H9 (cell line): ENCODE results near the gene GPR68. TPM values are rescaled to one million over a fixed set of nuclear protein-coding genes. Genes with fewer than 3 reads are reported as not detected.

ENCODE experiments used
- DNase-seq: peaks from one replicate; pipeline ENCODE4 v3.0.0-alpha.2; 2017
- H2AFZ ChIP-seq: one replicate; pipeline ENCODE4 v1.6.1; 2013; ENCODE audit warnings: mild to moderate bottlenecking, low read length, control low read depth, moderate library complexity
- H2AK5ac ChIP-seq: 2 replicates; pipeline ENCODE4 v1.6.1; 2013; ENCODE audit warnings: low read length, control low read depth, mixed read lengths; ENCODE audit not compliant: insufficient read length
- H2BK120ac ChIP-seq: one replicate; pipeline ENCODE4 v1.6.1; 2013; ENCODE audit warnings: low read depth, mild to moderate bottlenecking, low read length, control low read depth, inconsistent platforms; ENCODE audit not compliant: poor library complexity, severe bottlenecking
- H2BK12ac ChIP-seq: 2 replicates; pipeline ENCODE4 v1.6.1; 2013; ENCODE audit warnings: low read length, control low read depth, mixed read lengths, low read depth; ENCODE audit not compliant: insufficient read length
- H2BK15ac ChIP-seq: 2 replicates; pipeline ENCODE4 v1.6.1; 2013; ENCODE audit warnings: low read depth, low read length, control low read depth
- H2BK20ac ChIP-seq: one replicate; pipeline ENCODE4 v1.6.1; 2013; ENCODE audit warnings: low read depth, mild to moderate bottlenecking, low read length, control low read depth, inconsistent platforms; ENCODE audit not compliant: poor library complexity, severe bottlenecking
- H2BK5ac ChIP-seq: 2 replicates; pipeline ENCODE4 v1.6.1; 2013; ENCODE audit warnings: low read length, control low read depth, mixed read lengths; ENCODE audit not compliant: insufficient read length
- H3K14ac ChIP-seq: 2 replicates; pipeline ENCODE4 v1.6.1; 2013; ENCODE audit warnings: low read length, control low read depth; ENCODE audit not compliant: insufficient read depth
- H3K18ac ChIP-seq: 2 replicates; pipeline ENCODE4 v1.6.1; 2013; ENCODE audit warnings: low read depth, mild to moderate bottlenecking, mixed read lengths, low read length, control low read depth; ENCODE audit not compliant: insufficient read length
- H3K23ac ChIP-seq: 2 replicates; pipeline ENCODE4 v1.6.1; 2013; ENCODE audit warnings: low read length, control low read depth, mixed read lengths, low read depth; ENCODE audit not compliant: insufficient read length
- H3K23me2 ChIP-seq: 2 replicates; pipeline ENCODE4 v1.6.1; 2013; ENCODE audit warnings: low read depth, mild to moderate bottlenecking, mixed read lengths, low read length, control low read depth; ENCODE audit not compliant: insufficient read length, poor library complexity, severe bottlenecking
- H3K27ac ChIP-seq: 2 replicates; pipeline ENCODE4 v1.5.1; 2013; ENCODE audit warnings: low read length, control low read depth, mixed read lengths, low read depth; ENCODE audit not compliant: insufficient read length
- H3K27me3 ChIP-seq: 2 replicates; pipeline ENCODE4 v1.6.1; 2013; ENCODE audit warnings: low read length, control low read depth, inconsistent platforms; ENCODE audit not compliant: insufficient read depth
- H3K4ac ChIP-seq: 2 replicates; pipeline ENCODE4 v1.6.1; 2013; ENCODE audit warnings: low read depth, mild to moderate bottlenecking, control low read depth, inconsistent platforms, low read length, moderate library complexity
- H3K4me1 ChIP-seq: 2 replicates; pipeline ENCODE4 v1.6.1; 2013; ENCODE audit warnings: low read length, control low read depth, inconsistent platforms; ENCODE audit not compliant: insufficient read depth
- H3K4me2 ChIP-seq: 2 replicates; pipeline ENCODE4 v1.6.1; 2013; ENCODE audit warnings: low read length, control low read depth, mixed read lengths; ENCODE audit not compliant: insufficient read length, insufficient read depth
- H3K56ac ChIP-seq: 2 replicates; pipeline ENCODE4 v1.6.1; 2013; ENCODE audit warnings: low read depth, mild to moderate bottlenecking, mixed read lengths, low read length, control low read depth; ENCODE audit not compliant: insufficient read length
- H3K79me1 ChIP-seq: 2 replicates; pipeline ENCODE4 v1.6.1; 2013; ENCODE audit warnings: low read depth, mild to moderate bottlenecking, moderate library complexity, low read length, control low read depth, inconsistent platforms; ENCODE audit not compliant: insufficient read depth, poor library complexity, severe bottlenecking
- H3K79me2 ChIP-seq: 2 replicates; pipeline ENCODE4 v1.6.1; 2013; ENCODE audit warnings: low read length, control low read depth, inconsistent platforms; ENCODE audit not compliant: insufficient read depth
- H3K9ac ChIP-seq: 2 replicates; pipeline ENCODE4 v1.6.1; 2013; ENCODE audit warnings: low read length, control low read depth, mixed read lengths; ENCODE audit not compliant: insufficient read length; ENCODE audit errors: extremely low read depth
- H3K9me3 ChIP-seq: one replicate; pipeline ENCODE4 v1.6.1; 2013; ENCODE audit warnings: low read depth, low read length, inconsistent platforms; ENCODE audit not compliant: control insufficient read depth
- H3T11ph ChIP-seq: one replicate; pipeline ENCODE4 v1.6.1; 2013; ENCODE audit warnings: mild to moderate bottlenecking, low read length, control low read depth, inconsistent platforms
- H4K20me1 ChIP-seq: one replicate; pipeline ENCODE4 v1.6.1; 2013; ENCODE audit not compliant: control insufficient read depth, insufficient read length, insufficient read depth
- H4K5ac ChIP-seq: 2 replicates; pipeline ENCODE4 v1.6.1; 2013; ENCODE audit warnings: low read depth, mild to moderate bottlenecking, mixed read lengths, low read length, control low read depth; ENCODE audit not compliant: insufficient read length
- H4K8ac ChIP-seq: replicated peaks from 2 replicates; pipeline ENCODE4 v1.6.1; 2013; ENCODE audit warnings: low read length, control low read depth, mixed read lengths, low read depth; ENCODE audit not compliant: insufficient read length
- H4K91ac ChIP-seq: 2 replicates; pipeline ENCODE4 v1.6.1; 2013; ENCODE audit warnings: low read depth, mild to moderate bottlenecking, moderate library complexity, mixed read lengths, low read length, control low read depth; ENCODE audit not compliant: insufficient read length
- H3K27ac Mint-ChIP-seq, 3 experiments: 2 replicates in 2 of 3; 3 replicates in 1 of 3; pipeline ENCODE4 v1.8.0; 2020 to 2021; ENCODE audit warnings: mixed read lengths in 3 of 3, mild to moderate bottlenecking in 1 of 3, moderate library complexity in 1 of 3
- H3K27me3 Mint-ChIP-seq: 2 replicates; pipeline ENCODE4 v1.8.0; 2021; ENCODE audit warnings: low read depth, mild to moderate bottlenecking, moderate library complexity, mixed read lengths
- H3K36me3 Mint-ChIP-seq, 3 experiments: 2 replicates in 2 of 3; 3 replicates in 1 of 3; pipeline ENCODE4 v1.8.0; 2020 to 2021; ENCODE audit warnings: low read depth in 3 of 3, mixed read lengths in 3 of 3; ENCODE audit not compliant: insufficient read depth in 1 of 3
- H3K4me1 Mint-ChIP-seq, 2 experiments: 2 replicates each; pipeline ENCODE4 v1.8.0; 2020; ENCODE audit warnings: mixed read lengths in 2 of 2
- H3K4me3 Mint-ChIP-seq, 2 experiments: 2 replicates in 1 of 2; 3 replicates in 1 of 2; pipeline ENCODE4 v1.8.0; 2020 to 2021; ENCODE audit warnings: mild to moderate bottlenecking in 2 of 2, mixed read lengths in 2 of 2, moderate library complexity in 1 of 2
- H3K9me3 Mint-ChIP-seq, 2 experiments: 2 replicates in 1 of 2; 3 replicates in 1 of 2; pipeline ENCODE4 v1.8.0; 2020; ENCODE audit warnings: mild to moderate bottlenecking in 2 of 2, mixed read lengths in 2 of 2, moderate library complexity in 1 of 2
- WGBS: extraction: QIAGEN DNeasy Blood & Tissue Kit; methylation state at CpG from one replicate; pipeline ENCODE4 v1.1.7; 2013; ENCODE audit warnings: missing lambda C conversion rate, low lambda C conversion rate, mixed read lengths; ENCODE audit not compliant: insufficient read length; ENCODE audit errors: extremely low coverage; 5-methylcytosine and 5-hydroxymethylcytosine counted together
- total RNA-seq: library from RNA; stranded (reverse); gene quantifications from 2 replicates; pipeline ENCODE4 v1.2.1, GENCODE V29; 2021
- TF ChIP-seq, protein P1 (sequence below): fragments of 200-600 bp; sonication (generic); conservative IDR thresholded peaks from 3 replicates; pipeline ENCODE4 v1.8.0; 2021; ENCODE audit warnings: antibody characterized with exemption, mild to moderate bottlenecking

The GPR68 gene
- total RNA-seq, 1 experiment from 2014 or later = 0.33 TPM

- Histone ChIP-seq H3T11ph (no peak overlapping the region), H3K23ac (no peak overlapping the region), H4K20me1 (no peaks in the 10 kb centered on the region), H2BK20ac (no peak overlapping the region), H3K79me1 (no peaks in the 10 kb centered on the region), H3K27ac (no peak overlapping the region), H4K8ac (no peak overlapping the region), H3K9ac (no peak overlapping the region), H3K4me2 (no peak overlapping the region), H2BK120ac (no peak overlapping the region), H3K56ac (no peak overlapping the region), H3K18ac (no peak overlapping the region), H4K91ac (no peak overlapping the region), H3K27me3 (no peaks in the 10 kb centered on the region), H2AFZ (no peak overlapping the region), H3K9me3 (no peaks in the 10 kb centered on the region), H3K23me2 (no peaks in the 10 kb centered on the region), H2BK12ac (no peak overlapping the region), H2AK5ac (no peak overlapping the region), H3K79me2 (no peaks in the 10 kb centered on the region), H2BK15ac (no peak overlapping the region), H3K4ac (no peak overlapping the region), H3K4me1 (no peaks in the 10 kb centered on the region), H4K5ac (no peak overlapping the region), H3K14ac (no peak overlapping the region), H2BK5ac (no peak overlapping the region)
- TF ChIP-seq, protein P1, sequence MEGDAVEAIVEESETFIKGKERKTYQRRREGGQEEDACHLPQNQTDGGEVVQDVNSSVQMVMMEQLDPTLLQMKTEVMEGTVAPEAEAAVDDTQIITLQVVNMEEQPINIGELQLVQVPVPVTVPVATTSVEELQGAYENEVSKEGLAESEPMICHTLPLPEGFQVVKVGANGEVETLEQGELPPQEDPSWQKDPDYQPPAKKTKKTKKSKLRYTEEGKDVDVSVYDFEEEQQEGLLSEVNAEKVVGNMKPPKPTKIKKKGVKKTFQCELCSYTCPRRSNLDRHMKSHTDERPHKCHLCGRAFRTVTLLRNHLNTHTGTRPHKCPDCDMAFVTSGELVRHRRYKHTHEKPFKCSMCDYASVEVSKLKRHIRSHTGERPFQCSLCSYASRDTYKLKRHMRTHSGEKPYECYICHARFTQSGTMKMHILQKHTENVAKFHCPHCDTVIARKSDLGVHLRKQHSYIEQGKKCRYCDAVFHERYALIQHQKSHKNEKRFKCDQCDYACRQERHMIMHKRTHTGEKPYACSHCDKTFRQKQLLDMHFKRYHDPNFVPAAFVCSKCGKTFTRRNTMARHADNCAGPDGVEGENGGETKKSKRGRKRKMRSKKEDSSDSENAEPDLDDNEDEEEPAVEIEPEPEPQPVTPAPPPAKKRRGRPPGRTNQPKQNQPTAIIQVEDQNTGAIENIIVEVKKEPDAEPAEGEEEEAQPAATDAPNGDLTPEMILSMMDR = no peak
- Mint-ChIP-seq H3K9me3 (peaks cover 10 to 16% of the 10 kb centered on the region in 2 experiments; a peak in 4 of 5 replicates), H3K36me3 (peaks cover 12 to 19% (median 14%) of the 10 kb centered on the region in 3 experiments), H3K27ac (no peak overlapping the region; a peak in 1 of 7 replicates), H3K27me3 (peaks cover 17% of the 10 kb centered on the region), H3K4me3 (no peak overlapping the region), H3K4me1 (peaks cover 2 to 6% of the 10 kb centered on the region in 2 experiments; a peak in 1 of 4 replicates)
- no peak for DNase-seq
- no CpG with 5 or more reads among the region's 63 CpGs for WGBS
These were observed 10.3 kb downstream of the GPR68 start for GRCh38 chr14:91233936-91234790.
